CD4-positive, alpha-beta T cell treated with Interleukin-17A for 1 hour (primary cell): Measurements from ENCODE around the gene TSSK6.

Experiments used
- DNase-seq: peaks from one replicate; pipeline ENCODE4 v3.0.0-alpha.2; 2020

TSSK6 gene

GRCh38 chr19:19529783-19530422 is 14.6 kb upstream of the TSSK6 start:
- DNase-seq: no peak

- no peak for DNase-seq
Measured at GRCh38 chr19:19528721-19529490, 13.6 kb upstream of the TSSK6 start, which contains the start of gene YJEFN3. Gene YJEFN3 (plus strand): TSS chr19:19528911. CDS start chr19:19528933, 22 bp downstream.

- DNase-seq: no peak
Measured at GRCh38 chr19:19527674-19528625, 12.6 kb upstream of the TSSK6 start.

- DNase-seq: no peak
Measured at GRCh38 chr19:19527371-19527656, 12.0 kb upstream of the TSSK6 start.

- DNase-seq: no peak
Measured at GRCh38 chr19:19526581-19527370, 11.4 kb upstream of the TSSK6 start.

GRCh38 chr19:19525611-19526380 is 10.4 kb upstream of the TSSK6 start:
- DNase-seq: no peak

GRCh38 chr19:19524053-19524452 is 8.7 kb upstream of the TSSK6 start:
- DNase-seq: no peak

- DNase-seq: no peak
Measured at GRCh38 chr19:19523177-19523576, 7.8 kb upstream of the TSSK6 start.

- no peak for DNase-seq
Measured at GRCh38 chr19:19520989-19521388, 5.6 kb upstream of the TSSK6 start.

GRCh38 chr19:19517235-19517619 is 1.9 kb upstream of the TSSK6 start:
- no peak for DNase-seq

- peak; percentile 96 for DNase-seq
Measured at GRCh38 chr19:19515642-19516519, 533 bp upstream of the TSSK6 start, which contains the start of gene NDUFA13. Gene NDUFA13 (plus strand): TSS chr19:19516225. CDS start chr19:19516239, 14 bp downstream.

- peak; percentile 17 for DNase-seq
Measured at GRCh38 chr19:19514215-19514657, 1.1 kb downstream of the TSSK6 start.

- DNase-seq: no peak
Measured at GRCh38 chr19:19513682-19514081, 1.7 kb downstream of the TSSK6 start.

- no peak for DNase-seq
Measured at GRCh38 chr19:19510432-19510831, 4.9 kb downstream of the TSSK6 start.

GRCh38 chr19:19508217-19508616 is 7.1 kb downstream of the TSSK6 start:
- DNase-seq: no peak

- no peak for DNase-seq
Measured at GRCh38 chr19:19507354-19507753, 8.0 kb downstream of the TSSK6 start.

GRCh38 chr19:19506592-19506991 is 8.8 kb downstream of the TSSK6 start:
- no peak for DNase-seq

GRCh38 chr19:19505669-19506326 is 9.6 kb downstream of the TSSK6 start:
- no peak for DNase-seq

GRCh38 chr19:19504754-19505668 is 10.3 kb downstream of the TSSK6 start:
- no peak for DNase-seq
